Heart left ventricle (tissue), 16 donors: ENCODE results near the gene RNLS. TPM values are rescaled to one million over a fixed set of nuclear protein-coding genes. Genes with fewer than 3 reads are reported as not detected.

Experiments
- ATAC-seq, 4 donors: fragments of 200-7000 bp; cut with Tn5 transposase; one replicate each; pipeline ENCODE4 v1.9.1; 2020 to 2022; ENCODE audit warnings: moderate library complexity in 4 of 4, mild to moderate bottlenecking in 3 of 4, moderate number of reproducible peaks in 1 of 4
- DNase-seq, 5 donors: peaks; one replicate each; pipeline ENCODE4 v3.0.0-alpha.2; 2020
- H3K27ac ChIP-seq, 12 donors: fragments of 200-600 bp; sonication (generic) in 4 of 12; one replicate each; pipeline versions ENCODE4 v1.5.0 to v1.8.0; 2016 to 2022; ENCODE audit warnings: mild to moderate bottlenecking in 2 of 12
- H3K27me3 ChIP-seq, 9 donors: fragments of 200-600 bp; sonication (generic) in 2 of 9; one replicate each; pipeline versions ENCODE4 v1.5.1 to v1.8.0; 2016 to 2022; ENCODE audit warnings: mild to moderate bottlenecking in 3 of 9
- H3K36me3 ChIP-seq, 9 donors: fragments of 200-600 bp; sonication (generic) in 2 of 9; one replicate each; pipeline versions ENCODE4 v1.5.0 to v1.8.0; 2018 to 2022; ENCODE audit warnings: mild to moderate bottlenecking in 2 of 9
- H3K4me1 ChIP-seq, 12 donors: fragments of 200-600 bp; sonication (generic) in 4 of 12; one replicate each; pipeline versions ENCODE4 v1.5.0 to v1.8.0; 2016 to 2022; ENCODE audit warnings: mild to moderate bottlenecking in 3 of 12
- H3K4me3 ChIP-seq, 12 donors: fragments of 200-600 bp; sonication (generic) in 4 of 12; one replicate each; pipeline versions ENCODE4 v1.5.0 to v1.8.0; 2017 to 2022; ENCODE audit warnings: mild to moderate bottlenecking in 9 of 12, moderate library complexity in 4 of 12
- H3K9me3 ChIP-seq, 12 donors: fragments of 200-600 bp; sonication (generic) in 4 of 12; one replicate each; pipeline versions ENCODE4 v1.5.0 to v1.8.0; 2016 to 2022; ENCODE audit warnings: mild to moderate bottlenecking in 1 of 12
- CTCF ChIP-seq, 12 donors: fragments of 200-600 bp; sonication (generic) in 4 of 12; IDR thresholded peaks; one replicate each; pipeline versions ENCODE4 v1.5.0 to v1.8.0; 2018 to 2022; ENCODE audit warnings: antibody characterized with exemption in 12 of 12, mild to moderate bottlenecking in 5 of 12
- POLR2A ChIP-seq, 2 donors: fragments of 450-650 bp; IDR thresholded peaks; one replicate each; pipeline ENCODE4 v1.6.1; 2017; ENCODE audit warnings: antibody characterized with exemption in 2 of 2, mild to moderate bottlenecking in 2 of 2, moderate library complexity in 2 of 2
- WGBS, 4 donors: extraction: QIAGEN DNeasy Blood & Tissue Kit in 2 of 4; methylation state at CpG; one replicate each; pipeline versions ENCODE4 v1.1.5 to v1.1.7; 2013 to 2018; 5-methylcytosine and 5-hydroxymethylcytosine counted together
- intact Hi-C, 10 donors: fragments of 100-400 bp; cut with DNase I; formaldehyde crosslinking; loops; one replicate each; pipeline versions ENCODE4 v1.11.1 to v1.14.2; 2022
- polyA plus RNA-seq, 2 donors: library from polyadenylated mRNA; stranded (reverse); fragments of 200-250 nt; gene quantifications; one replicate each; pipeline ENCODE4 v1.2.3, GENCODE V29; 2013
- total RNA-seq, 9 donors: library from RNA; depleted of rRNA in 2 of 9; stranded (reverse); fragments of >200 nt in 2 of 9; fragmentation: NEBNext Ultra II Directional in 3 of 9; extraction: Animal tissue kit (Norgen Biotek cat#: 25700) in 3 of 9; gene quantifications; one replicate each; pipeline versions ENCODE4 v1.1.0 to v1.2.4, GENCODE V29; 2016 to 2023
- donor health status: ischemic (EF 13 %, LVEDD 7.1; RV severe dilation, severe dysfunction).
- donor health status: healthy with polysubstance abuse.
- donor health status: DM: no; HTN: yes; CAD: no.
- donor health status: DM: no; HTN: no; CAD: no.
- donor health status: ischemic (EF 25% LVEDD 6.9; RV normal size, moderate dysfunction).
- donor health status: ischemic (EF 25% LVEDD 5.7; RV mildly dilated, moderate dysfunction).
- donor health status: healthy.
- donor health status: DM: yes; HTN: yes; CAD: no.
- donor health status: ischemic (EF 35%, LVEDD 5.7; RV mildly dilated, moderate dysfunction).
- donor health status: nonischemic (EF 11% LVEDD 7.7; RV severe dilation, severe dysfunction).
- donor health status: DM: yes; HTN: yes; CAD: no.
- donor health status: PGD.
- donor health status: ischemic (EF 29% LVEDD 5.4; RV normal size, mild dysfunction).
- donor health status: nonischemic (EF 23%, LVEDD 6.1; RV moderate dilation, normal function).

Gene RNLS
- total and polyA plus RNA-seq, 11 donors: 6.6 to 30.7 (median 15.1) TPM

GRCh38 chr10:88289342-88289741, 293.8 kb downstream of the RNLS start:
- Histone ChIP-seq H3K9me3 (no peaks in the 10 kb centered on the region), H3K27me3 (no peaks in the 10 kb centered on the region), H3K4me3 (no peak overlapping the region), H3K27ac (no peak overlapping the region), H3K4me1 (peaks cover 0 to 3% (median 0%) of the 10 kb centered on the region in 12 donors), H3K36me3 (no peaks in the 10 kb centered on the region)
- TF ChIP-seq CTCF (IDR thresholded peaks at IDR 0.05) (no peak), POLR2A (IDR thresholded peaks at IDR 0.05) (no peak)
- intact Hi-C loops: loop anchor here in 1 of 10 donors (10.0 kb wide), 1 partner anchor 55 kb away; no protein-coding TSS in a partner anchor
- no peak for DNase-seq
- peak in 2 of 4 donors; percentile 69 to 73 for ATAC-seq

GRCh38 chr10:88288320-88289059, 294.6 kb downstream of the RNLS start:
- no peak for ATAC-seq
- H3K4me3 ChIP-seq: no peak overlapping the region
- intact Hi-C loops: loop anchor here in 1 of 10 donors (10.0 kb wide), 1 partner anchor 56 kb away; no protein-coding TSS in a partner anchor
- TF ChIP-seq POLR2A (IDR thresholded peaks at IDR 0.05) (no peak), CTCF (IDR thresholded peaks at IDR 0.05) (no peak)
- no peaks in the 10 kb centered on the region for H3K36me3 ChIP-seq
- no peak overlapping the region for H3K27ac ChIP-seq
- no peak for DNase-seq
- H3K27me3 ChIP-seq: no peaks in the 10 kb centered on the region
- WGBS, 4 donors: 73 to 86% (median 77%) methylated on average over 3 of the region's 3 CpGs
- H3K9me3 ChIP-seq: no peaks in the 10 kb centered on the region
- peaks cover 0 to 3% (median 0%) of the 10 kb centered on the region in 12 donors for H3K4me1 ChIP-seq

- intact Hi-C loops: loop anchor here in 1 of 10 donors (10.0 kb wide), 1 partner anchor 59 kb away; no protein-coding TSS in a partner anchor
- 85 to 97% (median 91%) methylated on average over 1 of the region's 1 CpG for WGBS, 4 donors
- TF ChIP-seq CTCF (IDR thresholded peaks at IDR 0.05): no peak
- no peak for TF ChIP-seq POLR2A (IDR thresholded peaks at IDR 0.05)
- Histone ChIP-seq H3K36me3 (no peaks in the 10 kb centered on the region), H3K27me3 (no peaks in the 10 kb centered on the region), H3K9me3 (no peaks in the 10 kb centered on the region), H3K4me1 (peaks cover 0 to 11% (median 0%) of the 10 kb centered on the region in 12 donors), H3K27ac (no peak overlapping the region), H3K4me3 (no peak overlapping the region)
- ATAC-seq (no peak), DNase-seq (no peak)
Measured at GRCh38 chr10:88286030-88286429, 297.1 kb downstream of the RNLS start.

GRCh38 chr10:88281592-88282347, 301.3 kb downstream of the RNLS start:
- DNase-seq (no peak), ATAC-seq (no peak)
- intact Hi-C loops: loop anchor here in 1 of 10 donors (10.0 kb wide), 1 partner anchor 63 kb away; no protein-coding TSS in a partner anchor
- 73 to 78% (median 77%) methylated on average over 6 of the region's 6 CpGs for WGBS, 4 donors
- no peak for TF ChIP-seq CTCF (IDR thresholded peaks at IDR 0.05)
- TF ChIP-seq POLR2A (IDR thresholded peaks at IDR 0.05): no peak
- peaks cover 0 to 11% (median 0%) of the 10 kb centered on the region in 12 donors for H3K4me1 ChIP-seq
- H3K27ac ChIP-seq: no peak overlapping the region
- no peaks in the 10 kb centered on the region for H3K27me3 ChIP-seq
- no peak overlapping the region for H3K4me3 ChIP-seq
- H3K36me3 ChIP-seq: no peaks in the 10 kb centered on the region
- H3K9me3 ChIP-seq: peaks cover 0 to 2% (median 0%) of the 10 kb centered on the region in 12 donors
